M059J (cell line): Measurements from ENCODE around the gene LHPP. TPM values are rescaled to one million over a fixed set of nuclear protein-coding genes. Genes with fewer than 3 reads are reported as not detected.

Experiments used
- DNase-seq: peaks from one replicate; pipeline ENCODE4 v3.0.0-alpha.2; 2012; ENCODE audit warnings: low read depth
- total RNA-seq: library from RNA; depleted of rRNA; stranded (reverse); fragments of >200 nt; shearing (Covaris generic); gene quantifications from 2 replicates; pipeline ENCODE4 v1.2.3, GENCODE V29; 2014

Gene LHPP
- total RNA-seq, 1 experiment from 2014 or later, result 17.3 TPM

DNA sequence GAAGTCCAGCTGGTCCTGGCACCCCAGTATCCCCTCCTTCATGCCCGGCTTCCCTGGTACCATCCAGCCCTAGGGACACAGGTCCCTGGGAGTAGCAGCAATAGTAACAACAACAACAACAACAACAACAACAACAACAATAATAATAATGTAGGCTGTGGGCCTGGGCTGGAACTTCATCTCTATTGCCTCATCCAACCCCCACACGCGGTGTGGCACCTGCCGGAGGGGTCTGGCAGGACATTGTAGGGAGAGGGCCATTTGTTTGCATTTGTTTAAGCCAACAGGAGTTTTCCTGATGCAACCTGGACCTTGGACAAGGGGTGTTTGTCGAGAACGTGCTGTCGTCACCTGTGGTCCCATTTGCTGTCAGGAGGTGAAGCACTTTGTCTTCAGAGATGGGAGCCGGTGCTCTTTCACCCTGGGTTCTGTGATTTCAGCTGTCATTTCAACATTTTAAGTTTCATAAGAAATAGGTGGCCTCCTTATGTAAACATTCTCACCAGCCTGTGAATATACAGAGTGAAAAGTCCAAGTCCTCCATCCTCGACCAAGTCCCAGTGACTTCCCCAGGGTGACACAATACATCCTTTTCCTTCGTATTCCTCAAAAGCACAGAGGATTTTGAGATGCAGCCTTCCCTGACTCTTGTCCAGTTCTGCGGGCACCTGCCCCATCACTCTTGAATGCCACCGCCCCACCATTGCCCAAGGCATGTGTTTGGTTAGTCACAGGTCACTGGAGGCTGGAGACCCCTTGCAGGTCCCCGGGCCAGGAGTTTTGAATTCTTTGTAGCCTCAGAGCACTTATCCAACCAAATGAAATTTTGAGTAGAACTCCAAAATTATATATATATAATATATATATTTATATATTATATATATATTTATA, 9.2 kb downstream of the LHPP start:
- DNase-seq, result peak; percentile 18

DNA sequence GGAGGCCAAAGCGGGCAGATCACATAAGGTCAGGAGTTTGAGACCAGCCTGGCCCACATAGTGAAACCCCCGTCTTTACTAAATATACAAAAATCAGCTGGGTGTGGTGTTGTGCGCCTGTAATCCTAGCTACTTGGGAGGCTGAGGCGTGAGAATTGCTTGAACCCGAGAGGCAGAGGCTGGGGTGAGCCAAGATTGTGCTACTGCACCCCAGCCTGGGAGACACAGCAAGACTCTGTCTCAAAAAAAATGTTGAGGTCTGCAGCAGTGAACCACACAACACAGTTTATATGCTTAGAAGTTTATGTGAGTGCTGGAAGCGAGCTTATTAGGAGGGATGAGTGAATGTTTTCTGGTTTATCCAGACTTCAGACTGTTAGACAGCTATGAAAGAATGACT, 10.4 kb downstream of the LHPP start:
- no peak for DNase-seq

DNA sequence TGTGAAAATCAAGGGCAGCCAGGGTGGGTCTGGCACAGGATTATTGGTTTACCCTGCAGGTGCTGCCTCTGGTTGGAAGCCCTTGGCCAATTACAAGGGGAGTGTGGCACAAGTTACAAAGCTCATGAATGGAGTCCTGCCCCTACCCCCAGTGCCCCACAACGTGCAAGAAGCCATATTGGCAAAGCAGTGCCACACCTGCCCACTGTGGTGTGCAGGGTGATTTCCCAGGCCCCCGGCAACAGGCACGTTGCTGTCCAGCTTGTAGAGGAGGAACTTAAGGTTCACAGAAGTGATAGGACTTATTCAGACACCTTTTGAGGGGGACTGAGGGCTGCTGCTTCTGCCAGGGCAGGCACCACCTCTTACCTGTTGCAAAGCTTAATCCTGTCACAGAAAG, 11.4 kb downstream of the LHPP start:
- no peak for DNase-seq

DNA sequence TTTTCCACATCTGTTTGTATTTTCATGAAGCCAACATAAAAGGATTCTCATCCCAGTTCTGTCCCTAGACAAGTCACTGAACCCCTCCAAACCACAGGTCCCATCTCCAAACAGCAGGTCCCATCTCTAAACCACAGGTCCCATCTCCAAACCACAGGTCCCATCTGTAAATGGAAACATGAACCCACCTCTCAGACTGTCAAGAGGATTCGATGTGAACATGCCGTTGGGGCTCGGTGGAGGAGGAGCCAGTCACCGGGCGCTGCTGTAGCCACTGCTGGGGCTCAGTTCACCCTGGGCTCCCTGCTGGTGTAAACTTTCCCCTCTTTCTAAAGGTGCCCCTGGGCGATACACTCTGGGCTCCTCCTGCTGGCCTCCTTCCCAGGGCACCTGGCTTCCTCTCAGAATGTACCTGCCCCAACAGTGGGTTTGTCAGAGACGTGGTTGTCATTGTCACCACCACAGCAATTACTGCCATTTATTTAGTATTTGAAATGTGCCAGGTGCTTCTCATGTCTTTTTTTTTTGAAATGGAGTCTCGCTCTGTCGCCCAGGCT, 13.0 kb downstream of the LHPP start:
- no peak for DNase-seq

DNA sequence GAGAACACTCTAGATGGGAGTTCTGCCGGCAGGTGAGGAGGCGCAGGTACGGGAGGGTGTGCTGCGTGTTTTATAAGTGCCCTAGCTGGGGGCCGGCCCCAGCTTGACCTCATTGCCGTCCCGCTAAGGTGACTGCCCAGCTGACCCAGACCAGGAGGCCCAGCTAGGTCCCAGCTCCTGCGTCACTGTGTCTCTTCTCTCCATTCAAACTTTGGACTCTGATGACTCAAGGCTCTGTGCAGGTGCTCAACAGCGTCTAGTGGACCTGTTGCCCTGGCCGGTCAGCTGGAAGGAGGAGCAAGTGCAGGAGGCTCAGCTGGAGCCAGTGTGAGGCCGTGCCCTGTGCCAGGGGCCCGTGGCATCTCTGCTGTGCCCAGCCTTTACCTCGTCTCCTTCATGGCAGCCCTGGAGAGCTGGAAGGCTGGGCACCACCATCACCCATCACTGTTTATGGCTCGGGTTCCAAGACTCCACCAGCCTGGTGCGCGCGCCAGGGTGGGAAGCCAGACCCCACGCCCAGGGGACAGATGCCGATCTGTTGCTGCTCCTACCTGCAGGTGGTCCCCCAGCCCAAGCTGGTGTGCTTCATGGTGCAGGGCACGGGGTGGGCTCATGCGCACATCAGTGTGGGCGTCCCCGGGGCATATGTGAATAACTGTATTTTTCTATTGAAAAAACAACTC, 14.6 kb downstream of the LHPP start:
- DNase-seq, result no peak

DNA sequence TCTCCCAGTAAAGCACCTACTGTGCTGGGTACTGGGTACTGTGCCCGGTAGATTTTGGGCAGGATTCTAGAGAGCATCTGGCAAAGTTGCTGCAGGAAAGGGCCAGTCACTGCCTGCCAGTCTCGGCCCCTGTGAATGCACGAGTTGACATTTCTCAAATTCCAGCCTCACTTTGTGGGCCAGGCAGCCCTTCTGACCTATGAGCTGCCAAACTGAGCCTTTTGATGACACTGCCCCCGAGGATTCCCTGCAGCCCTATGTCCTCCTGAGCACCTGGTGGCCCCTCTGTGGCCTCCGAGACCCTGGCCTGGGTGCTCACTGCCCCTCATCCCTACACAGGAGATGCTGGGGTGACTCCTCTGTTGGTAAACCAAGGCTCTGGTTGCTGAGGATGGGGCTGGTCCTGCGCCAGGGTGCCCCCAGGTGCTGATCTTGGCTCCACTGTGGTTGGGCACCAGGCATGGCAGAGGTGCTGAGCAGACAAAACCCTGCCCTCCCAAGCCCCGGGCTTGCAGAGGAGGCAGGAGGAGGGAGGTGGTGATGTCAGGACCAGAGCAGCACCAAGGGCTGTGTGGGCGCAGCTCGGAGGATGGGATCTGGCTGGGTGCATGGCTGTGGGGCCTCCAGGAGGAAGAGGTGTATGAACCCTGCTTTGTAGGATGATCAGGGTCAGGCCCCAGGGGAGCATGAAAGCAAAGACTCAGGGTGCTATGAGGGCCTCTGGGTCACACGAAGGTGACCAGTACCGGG, 16.2 kb downstream of the LHPP start:
- DNase-seq, result no peak

DNA sequence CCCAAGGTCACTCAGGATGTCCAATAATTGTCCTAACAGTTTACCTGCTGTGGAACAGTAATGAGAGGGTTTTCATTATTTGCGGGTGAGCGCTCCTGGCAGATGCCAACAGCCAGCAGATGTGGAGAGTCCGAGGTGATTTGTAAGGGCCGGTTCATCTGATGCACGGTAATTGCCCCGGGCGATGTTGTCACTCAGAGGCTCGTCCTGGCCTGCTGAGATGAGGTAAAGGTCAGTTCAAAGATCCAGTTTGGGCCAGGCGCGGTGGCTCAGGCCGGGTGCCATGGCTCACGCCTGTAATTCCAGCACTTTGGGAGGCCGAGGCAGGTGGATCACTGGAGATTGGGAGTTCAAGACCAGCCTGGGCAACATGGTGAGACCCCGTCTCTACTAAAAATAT, 16.9 kb downstream of the LHPP start:
- no peak for DNase-seq

DNA sequence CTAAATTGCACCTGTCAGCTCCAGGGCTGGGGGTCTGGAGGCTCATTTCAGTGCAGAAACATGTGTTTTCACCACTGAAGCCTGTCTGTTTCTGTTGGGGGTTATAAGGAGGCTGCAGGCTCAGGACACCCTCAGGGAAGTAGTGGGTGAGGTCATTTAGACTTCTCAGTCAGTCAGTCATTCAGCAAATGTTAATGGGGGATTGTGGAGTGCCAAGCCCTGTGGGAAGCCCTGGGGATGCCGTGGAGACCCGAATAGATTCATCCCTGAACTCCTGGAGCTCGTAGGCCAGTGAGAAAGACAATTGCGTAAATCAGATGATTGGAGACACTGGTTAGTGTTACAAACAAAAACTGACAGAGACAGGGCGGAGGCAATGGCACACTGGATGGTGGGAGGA, 19.2 kb downstream of the LHPP start:
- DNase-seq, result no peak

DNA sequence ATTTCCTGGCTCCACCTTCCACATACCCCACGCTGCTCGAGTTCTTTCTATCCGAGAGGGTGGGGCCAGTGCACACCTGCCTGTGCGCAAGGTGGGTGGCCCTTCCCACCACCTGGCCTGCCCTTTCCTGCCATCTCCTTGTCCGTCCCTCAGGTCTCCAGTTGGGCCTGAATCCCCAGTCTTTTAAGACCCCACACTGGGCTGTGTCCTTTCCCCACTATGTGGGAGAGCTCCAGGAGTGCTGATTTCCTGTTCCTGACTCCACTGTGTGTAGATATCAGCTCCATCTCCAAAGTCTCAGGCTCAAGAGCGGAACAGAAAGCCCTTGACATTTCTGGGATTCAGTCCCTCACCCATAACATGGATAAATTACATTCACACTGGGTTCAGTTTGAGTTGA, 20.1 kb downstream of the LHPP start:
- DNase-seq, result no peak

DNA sequence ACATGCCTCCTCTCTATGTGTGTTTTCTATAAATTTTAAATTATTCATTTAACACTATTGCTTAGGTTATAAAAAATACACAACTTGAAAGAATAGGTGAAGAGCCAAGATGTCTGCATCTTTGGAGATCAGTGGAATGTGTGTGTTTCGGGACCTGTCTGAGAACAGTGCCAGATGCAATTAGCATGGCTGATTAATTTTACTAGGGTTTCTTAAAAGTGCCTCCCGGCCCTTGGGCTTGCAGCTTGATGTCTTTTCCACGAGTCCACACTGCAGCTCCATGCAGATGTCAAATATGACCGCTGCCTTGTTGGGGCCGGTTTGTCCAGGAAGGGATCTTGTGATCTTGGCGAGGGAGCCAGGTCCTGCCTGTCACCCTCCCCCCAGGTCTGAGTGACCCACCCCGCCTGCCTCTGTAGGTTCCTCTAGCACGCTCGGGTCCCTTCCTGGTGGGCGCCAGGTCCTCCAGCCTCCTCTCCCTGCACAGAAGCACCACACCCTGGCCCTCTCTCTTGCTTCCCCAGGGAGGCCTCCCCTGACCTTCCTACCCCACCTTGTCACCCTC, 20.7 kb downstream of the LHPP start:
- no peak for DNase-seq

DNA sequence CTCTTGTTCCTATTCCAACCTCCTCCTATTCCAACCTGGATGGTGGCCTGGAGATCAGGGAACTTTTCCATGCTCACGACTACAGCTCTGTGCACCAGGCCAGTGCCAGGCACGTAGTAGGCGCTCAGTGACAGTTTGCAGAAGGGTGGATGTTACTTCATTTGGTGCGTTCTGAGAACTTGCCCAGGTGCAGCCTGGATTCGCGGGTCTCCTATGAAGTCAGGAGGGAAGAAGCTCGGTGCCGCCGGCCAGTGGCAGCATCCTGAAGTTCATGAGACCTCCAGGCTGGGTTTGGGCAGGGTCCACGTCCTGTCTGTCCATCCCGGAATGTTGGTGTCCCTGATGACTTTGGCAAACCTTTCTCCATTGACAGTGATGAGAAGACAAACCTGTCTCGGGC, 21.3 kb downstream of the LHPP start:
- DNase-seq, result no peak

DNA sequence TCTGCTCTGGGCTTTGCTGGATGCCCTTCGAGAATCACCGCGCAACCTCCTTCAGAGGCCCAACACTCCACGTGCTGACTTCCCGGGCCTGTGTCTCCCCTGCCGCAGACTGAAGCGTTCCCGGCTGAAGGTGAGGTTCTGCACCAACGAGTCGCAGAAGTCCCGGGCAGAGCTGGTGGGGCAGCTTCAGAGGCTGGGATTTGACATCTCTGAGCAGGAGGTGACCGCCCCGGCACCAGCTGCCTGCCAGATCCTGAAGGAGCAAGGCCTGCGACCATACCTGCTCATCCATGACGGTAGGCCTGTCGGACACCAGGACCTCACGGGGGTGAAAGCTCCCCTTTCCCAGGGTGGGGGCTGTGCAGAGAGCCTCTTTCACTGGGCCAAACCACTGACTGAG, 22.4 kb downstream of the LHPP start:
- no peak for DNase-seq

DNA sequence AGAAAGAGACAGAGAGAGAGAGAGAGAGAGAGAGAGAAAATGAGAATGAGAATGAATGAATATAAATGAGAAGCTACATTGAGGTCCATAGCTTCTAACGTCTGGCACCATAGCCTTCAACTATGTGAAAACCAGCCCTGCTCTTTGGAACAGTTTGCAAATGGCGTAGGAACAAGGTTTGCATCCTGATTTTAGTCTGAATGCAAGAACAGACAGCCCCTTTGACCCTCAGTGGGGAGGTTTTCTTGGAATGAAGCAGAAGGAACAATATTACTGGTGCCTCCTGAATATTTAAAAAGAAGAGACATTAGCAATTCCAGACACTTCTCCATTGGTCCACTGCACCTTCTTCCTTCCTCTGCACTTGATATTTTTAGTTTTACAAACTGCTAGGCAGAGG, 23.0 kb downstream of the LHPP start:
- DNase-seq, result no peak

DNA sequence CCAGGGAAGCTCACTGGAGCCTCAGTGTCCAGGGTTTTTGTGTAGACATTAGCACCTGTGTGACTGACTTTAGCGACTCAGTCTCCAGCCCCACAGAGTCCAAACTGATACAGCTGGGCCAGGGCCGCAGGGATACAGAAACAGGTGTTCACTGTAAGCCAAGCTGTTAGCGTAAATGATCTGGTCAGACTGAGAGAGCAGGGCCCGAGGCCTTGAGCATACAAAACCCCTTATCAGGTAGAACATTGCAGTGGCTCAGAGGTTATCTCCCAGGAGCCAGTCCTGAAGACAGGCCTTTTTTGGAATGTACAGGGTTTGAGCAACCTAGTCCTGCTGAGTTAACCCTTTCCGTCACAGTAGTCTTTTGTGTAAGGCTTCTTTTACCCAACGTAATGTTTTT, 25.0 kb downstream of the LHPP start:
- DNase-seq, result no peak

DNA sequence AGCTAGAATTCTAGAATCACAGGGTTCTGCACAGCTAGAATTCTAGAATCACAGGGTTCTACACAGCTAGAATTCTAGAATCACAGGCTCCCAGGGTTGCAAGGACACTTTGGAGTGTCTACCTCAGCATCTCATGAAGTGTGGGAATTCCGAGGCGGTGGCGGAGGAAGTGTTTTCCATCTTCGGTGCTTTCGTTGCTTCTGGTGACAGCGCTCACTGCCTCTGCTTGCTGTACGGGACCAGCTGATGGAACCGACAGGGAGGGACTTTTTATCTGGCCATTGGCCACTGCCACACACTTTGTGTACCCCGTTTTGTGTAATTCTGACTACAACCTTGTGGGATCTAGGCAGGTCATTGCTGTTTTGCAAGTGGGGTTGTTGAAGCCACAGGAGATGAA, 29.5 kb downstream of the LHPP start:
- no peak for DNase-seq

DNA sequence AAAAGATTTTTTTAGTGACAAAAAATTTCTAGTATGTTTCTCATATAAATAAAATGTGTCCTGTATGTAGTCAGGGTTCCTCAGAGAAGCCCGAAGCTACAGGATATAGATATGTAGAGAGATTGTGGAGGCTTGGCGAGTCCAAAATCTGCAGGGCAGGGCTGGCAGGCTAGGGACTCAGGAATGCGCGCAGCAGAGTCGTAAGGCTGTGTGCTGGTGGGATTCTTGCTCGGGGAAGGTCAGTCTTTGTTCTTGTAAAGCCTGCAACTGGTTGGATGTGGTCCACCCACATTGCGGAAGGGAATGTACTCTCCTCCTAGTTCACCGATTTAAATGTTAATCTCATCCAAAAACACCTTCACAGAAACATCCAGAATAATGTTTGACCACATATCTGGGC, 30.6 kb downstream of the LHPP start:
- DNase-seq, result no peak

DNA sequence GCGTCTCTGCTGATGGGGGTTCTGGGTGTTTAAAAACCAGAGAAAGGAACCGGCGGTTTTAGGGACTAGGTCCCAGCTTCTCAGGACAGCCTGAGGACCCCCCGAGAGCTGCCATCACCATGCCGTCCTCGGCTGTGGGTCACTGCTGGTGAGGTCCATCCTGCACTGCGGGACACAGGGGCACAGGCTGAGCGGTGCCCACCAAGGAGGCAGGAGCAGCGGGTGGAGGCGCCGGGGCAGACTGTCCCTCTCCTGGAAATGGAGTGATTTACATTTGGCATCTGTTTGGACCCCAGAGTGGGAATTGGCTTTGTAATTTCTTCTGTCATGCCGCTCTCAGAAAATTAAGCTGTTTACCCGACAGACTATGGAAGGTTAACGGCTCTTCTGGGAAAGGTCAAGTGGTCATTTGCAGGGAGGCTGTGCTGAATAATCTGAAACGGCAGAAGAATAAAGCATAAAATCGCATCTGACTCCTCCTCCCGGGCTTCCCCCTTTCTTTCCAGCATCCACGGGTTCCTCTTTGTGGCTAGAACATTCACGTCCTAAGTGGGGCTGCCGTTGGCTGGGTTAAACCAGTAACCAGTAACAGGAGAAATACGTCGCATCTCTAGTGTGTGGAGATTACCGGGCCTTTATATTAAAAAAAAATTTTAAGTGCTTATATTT, 31.7 kb downstream of the LHPP start:
- no peak for DNase-seq

DNA sequence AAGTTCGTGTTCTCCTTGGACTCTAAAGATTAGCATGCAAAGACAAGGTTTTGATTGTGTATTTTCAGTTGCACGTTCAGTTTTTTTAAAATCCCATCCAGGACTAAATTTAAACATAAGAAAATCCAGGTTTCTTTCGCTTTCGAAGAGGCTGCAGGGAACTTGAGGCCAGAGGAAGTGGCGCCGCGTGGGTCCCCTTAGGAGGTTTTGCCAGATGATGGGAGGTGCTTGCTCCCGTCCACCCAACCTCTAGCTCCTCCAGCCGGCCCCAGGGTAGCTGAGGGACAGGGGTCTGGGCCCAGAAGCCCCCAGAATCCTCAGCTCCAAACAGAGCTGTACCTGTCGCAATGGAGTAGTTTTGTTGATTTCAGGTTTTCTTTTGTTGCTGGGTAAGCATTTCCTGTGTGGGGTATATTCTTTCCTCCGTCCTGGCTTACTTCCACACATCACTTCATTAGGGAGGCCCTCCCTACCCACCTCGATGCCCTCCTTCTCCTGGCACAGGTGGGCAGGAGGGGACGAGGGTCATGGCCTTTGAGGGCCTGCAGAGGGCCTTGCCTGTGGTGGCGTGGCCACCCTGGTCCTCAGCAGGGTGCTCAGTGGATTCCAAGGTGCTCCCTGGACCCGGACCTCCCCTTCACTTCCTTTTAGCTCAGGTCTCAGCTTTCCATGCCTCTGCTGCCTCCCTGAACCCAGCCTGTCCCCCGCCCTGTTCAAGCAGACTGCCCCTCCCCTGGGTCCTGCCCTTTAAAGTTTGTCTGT, 32.6 kb downstream of the LHPP start:
- no peak for DNase-seq

DNA sequence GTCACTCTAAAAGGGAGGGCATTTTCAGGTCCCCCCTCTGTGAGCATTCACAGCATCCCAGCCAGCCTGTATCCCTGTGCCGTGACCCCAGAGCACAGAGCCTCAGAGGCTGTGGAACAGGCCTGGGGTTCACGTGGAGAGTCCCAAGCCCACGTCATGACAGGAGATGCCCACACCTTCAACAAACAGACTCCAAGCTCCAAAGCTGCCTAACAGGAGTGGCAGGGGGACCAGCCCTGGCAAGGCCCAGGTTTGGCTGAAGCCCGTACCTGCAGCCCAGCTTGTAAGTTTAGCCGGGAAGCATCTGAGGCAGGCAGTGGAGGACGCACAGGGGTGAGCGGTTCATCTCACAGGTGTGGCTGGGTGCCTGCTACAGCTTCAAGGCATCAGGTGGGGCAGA, 33.5 kb downstream of the LHPP start:
- DNase-seq, result no peak

DNA sequence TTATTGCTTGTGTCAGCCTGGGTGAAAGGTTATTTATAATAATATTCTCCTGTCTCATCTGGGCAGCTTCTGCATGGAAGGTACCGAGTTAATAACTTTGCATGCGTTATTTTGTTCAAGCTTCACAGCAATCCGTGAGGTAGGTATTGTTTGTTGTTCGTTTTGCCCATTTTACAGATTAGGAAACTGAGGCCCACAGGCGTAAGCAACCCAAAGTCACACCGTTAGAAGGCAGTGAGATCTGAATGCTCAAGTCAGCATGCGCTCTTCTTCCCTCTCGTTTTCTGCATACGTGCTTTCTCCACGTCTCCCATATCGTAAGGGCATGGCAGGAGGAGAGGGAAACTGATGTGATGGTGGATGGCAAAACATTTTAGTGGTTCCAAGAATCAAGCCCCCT, 34.1 kb downstream of the LHPP start:
- no peak for DNase-seq

DNA sequence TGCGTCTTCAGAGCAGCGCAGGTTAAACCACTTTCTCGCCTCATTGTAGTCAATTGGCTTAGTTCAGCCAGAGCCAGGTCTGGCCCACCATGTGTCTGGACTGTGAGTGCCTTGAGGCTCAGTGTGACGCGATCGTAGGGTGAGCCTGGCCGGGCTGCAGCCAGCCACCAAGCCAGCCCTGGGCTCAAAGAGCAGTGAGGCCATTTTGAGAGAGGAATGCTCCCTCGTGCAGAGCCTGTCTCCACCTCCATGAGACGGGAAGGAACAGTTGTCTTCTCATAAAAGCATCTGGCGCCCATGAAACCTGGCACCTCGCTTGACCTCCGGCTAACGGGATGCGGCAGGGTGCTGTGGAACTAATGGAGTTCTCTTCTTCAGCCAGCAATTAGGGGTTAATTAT, 34.5 kb downstream of the LHPP start:
- DNase-seq, result no peak
